ENCODE data around the gene MRM2. TPM values are rescaled to one million over a fixed set of nuclear protein-coding genes. Genes with fewer than 3 reads are reported as not detected.

Gene MRM2
- total and polyA plus RNA-seq, 10 of the 15 experiments (the other 5 are each of a cell fraction or from before 2014, with no cell fraction given) = 43.2 to 128 (median 71.4) TPM

- TF ChIP-seq NR2C2 (IDR thresholded peaks at IDR 0.05; ENCODE audit: borderline replicate concordance, control insufficient read depth, insufficient read length, low read depth) (no peak), SREBF2 (IDR thresholded peaks at IDR 0.05; ENCODE audit: low read length) (no peak), YY1 (IDR thresholded peaks at IDR 0.05; ENCODE audit: low read depth, low read length) (no peak), MEF2B (IDR thresholded peaks at IDR 0.05; ENCODE audit: partially characterized antibody, poor library complexity, severe bottlenecking) (no peak)
Observed at GRCh38 chr7:2186166-2186565, 55.8 kb downstream of the MRM2 start (continued).

GRCh38 chr7:2185715-2186114 is 56.3 kb downstream of the MRM2 start:
- DNase-seq (ENCODE audit: low read depth, low spot score) (no peak), FAIRE-seq (no peak), ATAC-seq (no peak)
- no TSS peak for BruUV-seq (replicated peaks)
- Histone ChIP-seq H3K9me3 (replicated peaks; ENCODE audit: control insufficient read depth, insufficient read depth, low read length) (peaks cover 3% of the 10 kb centered on the region; the same call in 2 of the 3 replicates), H3K79me2 (ENCODE audit: control insufficient read depth, insufficient read depth, low read length) (no peaks in the 10 kb centered on the region), H3K36me3 (ENCODE audit: control insufficient read depth in 2 of 2, insufficient read depth in 2 of 2, low read length in 1 of 2) (peaks cover 0 to 3% of the 10 kb centered on the region in 2 experiments; a peak in 2 of 4 replicates), H3K27ac (ENCODE audit: control insufficient read depth, insufficient read depth) (no peak overlapping the region), H3K4me1 (ENCODE audit: control insufficient read depth, insufficient read depth, low read length) (peaks cover 8% of the 10 kb centered on the region), H3K27me3 (replicated peaks in 1 of 2; ENCODE audit: control insufficient read depth in 2 of 2, insufficient read depth in 2 of 2, low read length in 1 of 2) (no peaks in the 10 kb centered on the region), H3K4me2 (ENCODE audit: control insufficient read depth, insufficient read depth) (no peak overlapping the region), H3K9ac (ENCODE audit: control insufficient read depth, insufficient read depth, low read length) (no peak overlapping the region), H3K4me3 (no peak overlapping the region), H4K20me1 (ENCODE audit: control insufficient read depth, insufficient read depth) (no peaks in the 10 kb centered on the region), H2AFZ (ENCODE audit: control insufficient read depth, low read depth, low read length) (no peak overlapping the region)
- ChIA-PET CTCF (interaction anchor here (1.1 to 2.0 kb wide), 3 partner anchors 9 to 19 kb away, joined by 3 to 6 read pairs (median 5); no protein-coding TSS in a partner anchor), SMC1A (ENCODE audit: uncharacterized antibody, unreplicated experiment) (interaction anchor here (1.5 kb wide), 1 partner anchor 19 kb away, joined by 4 read pairs; no protein-coding TSS in a partner anchor), RAD21 (ENCODE audit: unreplicated experiment) (interaction anchor here (0.6 kb wide), 1 partner anchor 9 kb away, joined by 4 read pairs; no protein-coding TSS in a partner anchor), POLR2A (no interaction called here)
- in situ Hi-C loops (cut with MboI) = no loop called here
- TF ChIP-seq KLF5 (IDR thresholded peaks at IDR 0.05; ENCODE audit: partially characterized antibody) (no peak), YY1 (IDR thresholded peaks at IDR 0.05; ENCODE audit: low read depth, low read length) (no peak), CBX3 (IDR thresholded peaks at IDR 0.05; ENCODE audit: borderline replicate concordance, low read depth) (no peak), PRDM15 (CRISPR knock-in tag; IDR thresholded peaks at IDR 0.05) (no peak), SMC3 (IDR thresholded peaks at IDR 0.05; ENCODE audit: borderline replicate concordance, low read length) (no peak), EED (IDR thresholded peaks at IDR 0.05; ENCODE audit: low read depth) (no peak), CEBPZ (IDR thresholded peaks at IDR 0.05; ENCODE audit: low read depth, low read length) (no peak), FOS (IDR thresholded peaks at IDR 0.05; ENCODE audit: borderline replicate concordance, extremely low read depth, insufficient read length) (no peak), ZZZ3 (IDR thresholded peaks at IDR 0.05; ENCODE audit: control insufficient read depth, insufficient read length, low read depth) (no peak), TCF12 (IDR thresholded peaks at IDR 0.05; ENCODE audit: low read depth, low read length) (no peak), CBFB (IDR thresholded peaks at IDR 0.05; ENCODE audit: low read depth) (no peak), TCF7 (IDR thresholded peaks at IDR 0.05; ENCODE audit: borderline replicate concordance) (no peak), YBX1 (IDR thresholded peaks at IDR 0.05) (no peak)
- whole genome bisulfite sequencing (ENCODE audit: insufficient coverage, insufficient replicate concordance, low lambda C conversion rate, missing lambda C conversion rate) = 96% methylated on average over 8 of the region's 8 CpGs
- intact Hi-C loops (cut with micrococcal nuclease; ENCODE audit: unreplicated experiment) = no loop called here
